Keratinocyte (primary cell): Measurements from ENCODE around the gene PHRF1. TPM values are rescaled to one million over a fixed set of nuclear protein-coding genes. Genes with fewer than 3 reads are reported as not detected.

Source experiments
- DNase-seq: peaks from one replicate; pipeline ENCODE4 v3.0.0-alpha.2; 2011; ENCODE audit warnings: low read depth, missing footprints, low spot score
- FAIRE-seq: peaks from 2 replicates; lab custom pipeline; 2011; peaks lifted over from hg19 to GRCh38; lab: Jason Lieb, UNC
- H2AFZ ChIP-seq: 2 replicates; pipeline ENCODE4 v1.6.0; 2012; ENCODE audit warnings: low read length, control low read depth, inconsistent platforms; ENCODE audit not compliant: control insufficient read depth
- H3K27ac ChIP-seq: 2 replicates; pipeline ENCODE4 v1.5.1; 2011; ENCODE audit warnings: low read length; ENCODE audit not compliant: control insufficient read depth, insufficient read depth
- H3K27me3 ChIP-seq: 3 replicates; pipeline ENCODE4 v1.6.0; 2011; ENCODE audit warnings: low read length; ENCODE audit not compliant: control insufficient read depth, insufficient read depth; ENCODE audit errors: extremely low read depth
- H3K36me3 ChIP-seq, 2 experiments: 2 replicates in 1 of 2; 3 replicates in 1 of 2; pipeline ENCODE4 v1.5.1; 2011; ENCODE audit warnings: low read length in 2 of 2, mild to moderate bottlenecking in 1 of 2; ENCODE audit not compliant: control insufficient read depth in 2 of 2, insufficient read depth in 2 of 2; ENCODE audit errors: extremely low read depth in 1 of 2
- H3K4me1 ChIP-seq: 3 replicates; pipeline ENCODE4 v1.5.1; 2011; ENCODE audit warnings: low read length; ENCODE audit not compliant: control insufficient read depth, insufficient read depth; ENCODE audit errors: extremely low read depth
- H3K4me2 ChIP-seq: 3 replicates; pipeline ENCODE4 v1.6.0; 2011; ENCODE audit warnings: low read depth, low read length; ENCODE audit not compliant: control insufficient read depth, insufficient read depth; ENCODE audit errors: extremely low read depth
- H3K4me3 ChIP-seq, 3 experiments: fragments of 200-600 bp in 1 of 3; sonication (generic) in 1 of 3; 2 replicates in 2 of 3; 3 replicates in 1 of 3; pipeline ENCODE4 v1.5.1; 2011 to 2016; ENCODE audit warnings: low read length in 3 of 3, mild to moderate bottlenecking in 3 of 3, control low read depth in 2 of 3, inconsistent platforms in 1 of 3, low read depth in 1 of 3, mixed read lengths in 1 of 3, mixed run types in 1 of 3, moderate library complexity in 1 of 3; ENCODE audit not compliant: control insufficient read depth in 2 of 3, insufficient read depth in 2 of 3; ENCODE audit errors: extremely low read depth in 1 of 3
- H3K79me2 ChIP-seq: 2 replicates; pipeline ENCODE4 v1.6.0; 2012; ENCODE audit warnings: low read length; ENCODE audit not compliant: control insufficient read depth, insufficient read depth
- H3K9ac ChIP-seq: 3 replicates; pipeline ENCODE4 v1.6.0; 2011; ENCODE audit warnings: low read length; ENCODE audit not compliant: control insufficient read depth, insufficient read depth; ENCODE audit errors: extremely low read depth
- H3K9me1 ChIP-seq: 3 replicates; pipeline ENCODE4 v1.6.0; 2011; ENCODE audit warnings: low read length; ENCODE audit not compliant: control insufficient read depth, insufficient read depth; ENCODE audit errors: extremely low read depth
- H3K9me3 ChIP-seq: 2 replicates; pipeline ENCODE4 v1.5.1; 2012; ENCODE audit warnings: low read depth, low read length; ENCODE audit not compliant: control insufficient read depth
- H4K20me1 ChIP-seq: 3 replicates; pipeline ENCODE4 v1.6.0; 2011; ENCODE audit warnings: low read length; ENCODE audit not compliant: control insufficient read depth, insufficient read depth; ENCODE audit errors: extremely low read depth
- EZH2 ChIP-seq: IDR thresholded peaks from one replicate; pipeline ENCODE4 v1.6.1; 2012; ENCODE audit warnings: inconsistent platforms, mild to moderate bottlenecking, low read length, moderate library complexity
- dilution Hi-C: fragments of 300-500 bp; cut with MboI; formaldehyde crosslinking; loops from one replicate; pipeline ENCODE4 v1.7.0; 2020; ENCODE audit warnings: low sequenced_read_pairs; ENCODE audit not compliant: extremely low pct_ligation_motif_present
- polyA plus RNA-seq, 5 experiments: library from polyadenylated mRNA; depleted of rRNA in 3 of 5; stranded (reverse) in 3 of 5; stranded (forward) in 1 of 5; unstranded in 1 of 5; fragments of >200 nt; gene quantifications; 1 replicate in 1 of 5; 2 replicates in 3 of 5; 3 replicates in 1 of 5; pipeline versions ENCODE4 v1.2.1 to v1.2.3, GENCODE V29; 2011 to 2012; ENCODE audit warnings: missing spikeins in 2 of 5, low read depth in 1 of 5, low replicate concordance in 1 of 5
- TF ChIP-seq, protein P1 (sequence below), 3 experiments: IDR thresholded peaks in 1 of 3; conservative IDR thresholded peaks in 1 of 3; optimal IDR thresholded peaks in 1 of 3; 2 replicates in 2 of 3; 3 replicates in 1 of 3; pipeline versions ENCODE3 to v1.5.1; 2011; ENCODE audit warnings: low read length in 3 of 3, mild to moderate bottlenecking in 3 of 3, moderate library complexity in 2 of 3, control low read depth in 1 of 3, inconsistent platforms in 1 of 3; ENCODE audit not compliant: insufficient read depth in 2 of 3; ENCODE audit errors: extremely low read depth in 1 of 3

PHRF1 gene
- polyA plus RNA-seq, 1 donor (not counting 4 experiments of a cell fraction or from before 2014, with no cell fraction given), result 10.7 TPM

DNA sequence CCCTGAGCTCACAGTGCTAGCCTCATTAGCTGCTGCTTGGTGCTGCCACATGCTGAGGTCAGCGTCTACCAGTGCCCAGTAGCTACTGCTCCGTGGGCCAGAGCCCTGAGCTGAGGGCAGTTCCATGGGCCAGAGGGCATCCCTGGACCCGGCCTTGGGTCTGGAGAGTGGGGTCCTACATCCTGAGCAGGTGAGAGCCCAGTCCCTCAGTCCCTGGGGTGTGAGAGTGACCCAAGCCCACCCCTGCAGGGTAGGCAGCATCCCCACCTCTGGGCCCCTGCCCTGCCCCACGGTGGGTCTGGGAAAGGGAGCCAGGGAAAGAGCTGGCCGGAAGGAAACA is 25.6 kb upstream of the PHRF1 start:
- no peaks in the 10 kb centered on the region for H3K9me3 ChIP-seq
- H4K20me1 ChIP-seq, result no peaks in the 10 kb centered on the region
- no peak overlapping the region for H3K4me2 ChIP-seq
- no peaks in the 10 kb centered on the region for H3K79me2 ChIP-seq
- H3K36me3 ChIP-seq, result no peaks in the 10 kb centered on the region
- FAIRE-seq (no peak), DNase-seq (no peak)
- dilution Hi-C loops, result no loop called here
- no peak overlapping the region for H3K4me3 ChIP-seq
- H3K9ac ChIP-seq, result no peak overlapping the region
- no peak overlapping the region for H2AFZ ChIP-seq
- H3K27me3 ChIP-seq, result peaks cover 15% of the 10 kb centered on the region
- no peaks in the 10 kb centered on the region for H3K9me1 ChIP-seq
- no peak overlapping the region for H3K27ac ChIP-seq
- H3K4me1 ChIP-seq, result no peaks in the 10 kb centered on the region
- TF ChIP-seq EZH2, result no peak
- TF ChIP-seq, protein P1, sequence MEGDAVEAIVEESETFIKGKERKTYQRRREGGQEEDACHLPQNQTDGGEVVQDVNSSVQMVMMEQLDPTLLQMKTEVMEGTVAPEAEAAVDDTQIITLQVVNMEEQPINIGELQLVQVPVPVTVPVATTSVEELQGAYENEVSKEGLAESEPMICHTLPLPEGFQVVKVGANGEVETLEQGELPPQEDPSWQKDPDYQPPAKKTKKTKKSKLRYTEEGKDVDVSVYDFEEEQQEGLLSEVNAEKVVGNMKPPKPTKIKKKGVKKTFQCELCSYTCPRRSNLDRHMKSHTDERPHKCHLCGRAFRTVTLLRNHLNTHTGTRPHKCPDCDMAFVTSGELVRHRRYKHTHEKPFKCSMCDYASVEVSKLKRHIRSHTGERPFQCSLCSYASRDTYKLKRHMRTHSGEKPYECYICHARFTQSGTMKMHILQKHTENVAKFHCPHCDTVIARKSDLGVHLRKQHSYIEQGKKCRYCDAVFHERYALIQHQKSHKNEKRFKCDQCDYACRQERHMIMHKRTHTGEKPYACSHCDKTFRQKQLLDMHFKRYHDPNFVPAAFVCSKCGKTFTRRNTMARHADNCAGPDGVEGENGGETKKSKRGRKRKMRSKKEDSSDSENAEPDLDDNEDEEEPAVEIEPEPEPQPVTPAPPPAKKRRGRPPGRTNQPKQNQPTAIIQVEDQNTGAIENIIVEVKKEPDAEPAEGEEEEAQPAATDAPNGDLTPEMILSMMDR (optimal IDR thresholded peaks at IDR 0.05 in 1 of 3, IDR thresholded peaks at IDR 0.05 in 1 of 3, conservative IDR thresholded peaks at IDR 0.05 in 1 of 3; ENCODE audit: extremely low read depth in 1 of 3, insufficient read depth in 2 of 3, low read length in 3 of 3), result no peak

DNA sequence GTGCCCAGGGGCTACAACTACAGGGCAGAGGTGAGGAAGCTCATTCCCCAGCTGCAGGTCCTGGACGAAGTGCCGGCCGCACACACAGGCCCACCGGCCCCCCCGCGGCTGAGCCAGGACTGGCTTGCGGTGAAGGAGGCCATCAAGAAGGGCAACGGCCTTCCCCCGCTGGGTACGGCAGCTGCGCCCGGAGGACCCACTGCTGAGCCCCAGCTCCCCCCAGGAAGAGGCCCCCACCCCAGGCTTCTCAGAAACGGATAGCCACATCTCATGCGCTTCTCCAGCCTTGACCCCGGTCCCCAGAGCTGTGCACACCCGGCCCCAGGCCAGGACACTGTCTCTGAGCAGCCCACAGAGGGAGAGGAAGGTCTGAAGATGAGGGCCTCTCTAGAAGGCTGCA is 25.1 kb upstream of the PHRF1 start:
- Histone ChIP-seq H3K4me3 (no peak overlapping the region), H4K20me1 (no peaks in the 10 kb centered on the region)

More for the DNA sequence above, 25.1 kb upstream of the PHRF1 start:
- H3K36me3 ChIP-seq, result no peaks in the 10 kb centered on the region
- H3K4me1 ChIP-seq, result no peaks in the 10 kb centered on the region
- no peak overlapping the region for H2AFZ ChIP-seq
- DNase-seq, result no peak
- no peak overlapping the region for H3K4me2 ChIP-seq
- H3K27me3 ChIP-seq, result peaks cover 20% of the 10 kb centered on the region
- dilution Hi-C loops, result no loop called here
- H3K9ac ChIP-seq, result no peak overlapping the region
- no peak overlapping the region for H3K27ac ChIP-seq
- no peaks in the 10 kb centered on the region for H3K9me1 ChIP-seq
- no peaks in the 10 kb centered on the region for H3K79me2 ChIP-seq
- FAIRE-seq, result no peak
- H3K9me3 ChIP-seq, result no peaks in the 10 kb centered on the region
- TF ChIP-seq, protein P1 (optimal IDR thresholded peaks at IDR 0.05 in 1 of 3, IDR thresholded peaks at IDR 0.05 in 1 of 3, conservative IDR thresholded peaks at IDR 0.05 in 1 of 3; ENCODE audit: extremely low read depth in 1 of 3, insufficient read depth in 2 of 3, low read length in 3 of 3), result no peak
- no peak for TF ChIP-seq EZH2
